ENCODE data around the gene DROSHA. TPM values are rescaled to one million over a fixed set of nuclear protein-coding genes. Genes with fewer than 3 reads are reported as not detected.
"Not testable (repeated sequence)": the region's sequence is repeated elsewhere in the genome, so short reads cannot be mapped to it uniquely, and the experiment has no call there.

Gene DROSHA
- total and polyA plus RNA-seq, 2 experiments from 2014 or later: 27.7 to 42.1 TPM

DNA sequence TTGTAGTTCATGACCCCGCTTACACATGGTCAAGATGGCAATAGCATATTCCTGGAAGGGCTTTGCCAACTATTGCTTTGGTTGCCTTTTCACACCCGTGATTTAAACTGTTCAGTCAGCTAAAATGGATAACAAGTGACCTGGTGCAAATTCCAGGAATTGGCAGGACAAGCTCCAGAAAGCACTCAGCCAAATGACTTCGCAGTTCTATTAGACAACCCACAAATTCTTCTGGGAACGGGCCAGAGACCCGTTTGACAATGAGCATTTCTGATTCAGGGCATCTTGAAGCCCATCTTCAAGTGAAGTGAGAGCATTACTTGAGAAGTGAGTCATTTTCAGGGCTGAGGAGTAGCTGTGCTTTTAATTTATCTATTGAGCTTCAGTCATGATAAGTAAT lies 165.0 kb downstream of the DROSHA start:
- no peaks in the 10 kb centered on the region for H3K36me3 ChIP-seq
- no peak overlapping the region for H3K27ac ChIP-seq
- no peaks in the 10 kb centered on the region for H3K27me3 ChIP-seq
- no peak overlapping the region for H3K4me3 ChIP-seq
- TF ChIP-seq, protein P1, sequence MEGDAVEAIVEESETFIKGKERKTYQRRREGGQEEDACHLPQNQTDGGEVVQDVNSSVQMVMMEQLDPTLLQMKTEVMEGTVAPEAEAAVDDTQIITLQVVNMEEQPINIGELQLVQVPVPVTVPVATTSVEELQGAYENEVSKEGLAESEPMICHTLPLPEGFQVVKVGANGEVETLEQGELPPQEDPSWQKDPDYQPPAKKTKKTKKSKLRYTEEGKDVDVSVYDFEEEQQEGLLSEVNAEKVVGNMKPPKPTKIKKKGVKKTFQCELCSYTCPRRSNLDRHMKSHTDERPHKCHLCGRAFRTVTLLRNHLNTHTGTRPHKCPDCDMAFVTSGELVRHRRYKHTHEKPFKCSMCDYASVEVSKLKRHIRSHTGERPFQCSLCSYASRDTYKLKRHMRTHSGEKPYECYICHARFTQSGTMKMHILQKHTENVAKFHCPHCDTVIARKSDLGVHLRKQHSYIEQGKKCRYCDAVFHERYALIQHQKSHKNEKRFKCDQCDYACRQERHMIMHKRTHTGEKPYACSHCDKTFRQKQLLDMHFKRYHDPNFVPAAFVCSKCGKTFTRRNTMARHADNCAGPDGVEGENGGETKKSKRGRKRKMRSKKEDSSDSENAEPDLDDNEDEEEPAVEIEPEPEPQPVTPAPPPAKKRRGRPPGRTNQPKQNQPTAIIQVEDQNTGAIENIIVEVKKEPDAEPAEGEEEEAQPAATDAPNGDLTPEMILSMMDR (IDR thresholded peaks at IDR 0.05; ENCODE audit: low read depth, low read length): no peak
- DNase-seq (ENCODE audit: low read depth in 1 of 2, low spot score in 1 of 2): peak in 1 of 2 donors; percentile 34
- no peaks in the 10 kb centered on the region for H3K4me1 ChIP-seq (ENCODE audit: low read depth)
- H3K9me3 ChIP-seq (ENCODE audit: low read depth): no peaks in the 10 kb centered on the region

DNA sequence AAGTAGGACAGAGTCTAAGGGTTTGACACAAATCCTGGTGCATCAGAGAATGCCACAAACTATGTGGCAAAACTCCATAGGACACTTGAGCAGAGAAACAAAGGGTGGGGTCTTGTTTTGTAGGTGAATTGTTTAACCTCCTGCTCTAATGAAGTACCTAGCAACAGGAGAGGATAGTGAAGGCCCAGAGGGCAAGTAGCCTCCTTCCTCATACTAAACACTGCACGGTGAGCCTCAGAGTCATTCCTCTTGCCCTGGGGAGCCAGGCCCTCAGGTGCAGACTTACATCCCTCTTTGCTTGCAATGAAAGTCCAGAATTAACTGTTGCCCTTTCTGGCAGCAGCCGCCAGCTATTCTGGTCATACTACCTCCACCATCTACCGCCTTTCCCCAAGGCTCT lies 166.1 kb downstream of the DROSHA start:
- TF ChIP-seq, protein P1 (IDR thresholded peaks at IDR 0.05; ENCODE audit: low read depth, low read length): no peak
- no peak for DNase-seq (ENCODE audit: low read depth in 1 of 2, low spot score in 1 of 2)
- H3K4me1 ChIP-seq (ENCODE audit: low read depth): no peaks in the 10 kb centered on the region
- H3K4me3 ChIP-seq: no peak overlapping the region
- no peak overlapping the region for H3K27ac ChIP-seq
- no peaks in the 10 kb centered on the region for H3K27me3 ChIP-seq
- no peaks in the 10 kb centered on the region for H3K9me3 ChIP-seq (ENCODE audit: low read depth)
- no peaks in the 10 kb centered on the region for H3K36me3 ChIP-seq

DNA sequence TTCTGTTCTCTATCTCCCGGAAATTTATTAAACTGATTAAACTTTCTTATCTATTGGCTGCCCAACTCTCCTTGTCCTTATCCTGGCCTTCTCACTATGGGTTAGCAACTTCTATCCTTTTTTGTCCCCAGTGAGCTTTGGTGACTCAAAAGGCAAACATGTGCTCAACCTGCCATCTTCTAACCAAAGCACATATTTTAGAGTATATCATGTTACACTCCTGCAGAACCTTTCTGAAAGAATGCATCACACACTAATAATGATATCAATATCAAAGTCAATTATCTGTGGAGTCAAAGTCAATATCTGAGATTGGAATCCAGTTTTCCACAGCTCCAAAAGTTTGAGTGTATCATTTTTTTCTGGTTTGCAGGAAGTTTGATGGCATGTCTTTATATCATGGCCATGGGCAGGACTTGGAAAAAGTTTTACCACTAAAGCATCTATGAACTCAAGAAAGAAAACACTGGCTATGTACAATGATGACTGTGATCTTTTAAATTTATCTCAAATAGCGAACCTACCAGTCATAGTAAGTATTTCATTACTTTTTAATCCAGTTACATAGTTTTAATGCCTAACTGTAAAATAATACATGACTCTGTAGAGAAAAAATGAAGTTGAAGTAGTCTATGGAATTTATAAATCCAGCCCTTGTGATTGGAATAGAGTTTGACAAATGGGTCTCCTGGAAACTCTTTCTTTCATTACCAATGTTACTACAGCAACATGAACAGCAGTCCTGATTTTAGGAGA lies 166.8 kb downstream of the DROSHA start:
- no peaks in the 10 kb centered on the region for H3K27me3 ChIP-seq
- no peaks in the 10 kb centered on the region for H3K9me3 ChIP-seq (ENCODE audit: low read depth)
- no peaks in the 10 kb centered on the region for H3K4me1 ChIP-seq (ENCODE audit: low read depth)
- H3K27ac ChIP-seq: no peak overlapping the region
- H3K4me3 ChIP-seq: no peak overlapping the region
- peak in 1 of 2 donors; percentile 11 for DNase-seq (ENCODE audit: low read depth in 1 of 2, low spot score in 1 of 2)
- TF ChIP-seq, protein P1 (IDR thresholded peaks at IDR 0.05; ENCODE audit: low read depth, low read length): no peak
- no peaks in the 10 kb centered on the region for H3K36me3 ChIP-seq

DNA sequence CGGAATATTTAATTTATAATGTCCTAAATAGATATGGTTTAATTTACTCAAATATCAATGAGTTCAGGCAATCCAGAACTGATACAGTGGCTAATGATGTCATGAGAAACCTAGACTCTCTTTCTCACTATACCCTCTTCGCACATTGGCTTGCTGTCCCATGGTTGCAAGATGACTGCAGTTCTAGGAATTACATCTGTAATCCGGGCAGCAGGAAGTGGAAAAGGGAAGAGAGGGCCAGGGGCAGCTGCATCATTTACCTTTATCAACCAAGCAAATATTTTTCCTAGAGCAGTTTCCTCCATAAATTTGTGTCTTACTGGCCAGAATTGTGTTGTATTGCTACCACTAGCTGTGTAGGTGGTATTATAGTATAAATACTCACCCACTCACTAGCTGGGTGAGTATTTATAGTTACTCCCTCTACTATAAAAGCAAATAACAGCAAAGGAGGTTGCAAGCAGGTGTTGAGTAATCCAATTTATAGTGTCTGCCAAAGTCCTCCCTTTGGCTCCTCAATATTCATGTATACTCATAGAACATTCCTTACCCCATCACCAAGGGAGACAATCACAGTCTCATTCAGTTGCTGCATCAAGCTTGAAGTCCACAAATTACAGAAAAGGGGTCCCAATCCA lies 168.8 kb downstream of the DROSHA start:
- H3K27me3 ChIP-seq: no peaks in the 10 kb centered on the region
- H3K4me1 ChIP-seq (ENCODE audit: low read depth): no peaks in the 10 kb centered on the region
- H3K9me3 ChIP-seq (ENCODE audit: low read depth): no peaks in the 10 kb centered on the region
- peak in 1 of 2 donors; percentile 35 for DNase-seq (ENCODE audit: low read depth in 1 of 2, low spot score in 1 of 2)
- H3K27ac ChIP-seq: no peak overlapping the region
- no peaks in the 10 kb centered on the region for H3K36me3 ChIP-seq
- TF ChIP-seq, protein P1 (IDR thresholded peaks at IDR 0.05; ENCODE audit: low read depth, low read length): no peak
- no peak overlapping the region for H3K4me3 ChIP-seq

DNA sequence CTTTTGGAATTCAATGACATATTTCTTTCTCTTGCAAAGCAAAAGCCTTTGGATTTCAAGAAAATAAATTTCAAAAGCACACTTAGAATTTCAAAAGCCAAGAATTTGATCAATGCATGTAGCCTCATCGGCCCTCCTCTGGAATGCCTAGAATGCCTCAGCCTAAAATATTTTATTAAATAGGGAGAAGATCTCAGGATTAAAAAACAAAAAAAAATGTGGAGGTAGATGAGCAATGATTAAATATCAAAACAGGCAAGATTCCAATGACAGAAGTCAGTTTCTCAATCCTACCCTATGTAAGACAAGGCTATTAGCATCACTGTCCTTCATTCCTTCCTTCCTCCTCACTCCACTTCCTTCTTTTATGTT lies 169.4 kb downstream of the DROSHA start:
- no peak overlapping the region for H3K4me3 ChIP-seq
- H3K9me3 ChIP-seq (ENCODE audit: low read depth): no peaks in the 10 kb centered on the region
- TF ChIP-seq, protein P1 (IDR thresholded peaks at IDR 0.05; ENCODE audit: low read depth, low read length): no peak
- DNase-seq (ENCODE audit: low read depth in 1 of 2, low spot score in 1 of 2): no peak
- H3K27me3 ChIP-seq: no peaks in the 10 kb centered on the region
- H3K27ac ChIP-seq: no peak overlapping the region
- H3K36me3 ChIP-seq: no peaks in the 10 kb centered on the region
- no peaks in the 10 kb centered on the region for H3K4me1 ChIP-seq (ENCODE audit: low read depth)

DNA sequence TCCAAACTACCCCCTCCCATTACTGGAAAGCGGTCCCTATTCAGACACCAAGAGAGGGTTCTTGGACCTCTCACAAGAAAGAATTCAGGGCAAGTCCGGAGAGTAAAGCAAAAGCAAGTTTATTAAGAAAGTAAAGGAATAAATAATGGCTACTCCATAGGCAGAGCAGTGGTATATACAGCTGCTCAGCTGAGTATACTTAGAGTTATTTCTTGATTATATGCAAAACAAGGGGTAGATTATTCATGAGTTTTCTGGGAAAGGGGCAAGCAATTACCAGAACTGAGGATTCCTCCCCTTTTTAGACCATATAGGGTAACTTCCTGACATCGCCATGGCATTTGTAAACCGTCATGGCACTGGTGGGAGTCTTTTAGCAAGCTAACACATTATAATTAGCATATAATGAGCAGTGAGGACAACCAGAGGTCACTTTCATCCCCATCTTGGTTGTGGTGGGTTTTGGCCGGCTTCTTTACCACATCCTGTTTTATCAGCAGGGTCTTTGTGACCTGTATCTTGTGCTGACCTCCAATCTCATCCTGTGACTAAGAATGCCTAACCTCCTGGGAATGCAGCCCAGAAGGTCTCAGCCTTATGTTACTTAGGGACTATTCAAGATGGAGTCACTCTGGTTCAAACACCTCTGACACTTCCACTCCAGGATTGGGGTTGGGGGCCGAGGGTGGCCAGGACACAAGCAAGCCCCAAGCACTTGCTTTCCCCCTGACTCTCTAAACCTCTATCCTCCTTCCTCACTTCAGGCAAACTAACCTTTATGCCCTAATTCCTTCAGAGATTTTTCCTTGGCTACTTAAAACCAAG lies 170.0 kb downstream of the DROSHA start:
- not testable (repeated sequence) for H3K4me1 ChIP-seq (ENCODE audit: low read depth); H3K36me3 ChIP-seq; H3K4me3 ChIP-seq; H3K27me3 ChIP-seq; H3K9me3 ChIP-seq (ENCODE audit: low read depth); H3K27ac ChIP-seq
- DNase-seq (ENCODE audit: low read depth in 1 of 2, low spot score in 1 of 2): peak in 1 of 2 donors; percentile 38
